A549 (cell line): ENCODE data around the gene NKTR. TPM values are rescaled to one million over a fixed set of nuclear protein-coding genes. Genes with fewer than 3 reads are reported as not detected.

Experiments used
- ATAC-seq, 2 experiments: fragments of 200-7000 bp in 1 of 2; fragments of >200 bp in 1 of 2; cut with Nextera tagmentation in 1 of 2; cut with Tn5 transposase in 1 of 2; 3 replicates each; pipeline versions ENCODE4 v1.8.0 to v1.9.1; 2018 to 2020; ENCODE audit warnings: mild to moderate bottlenecking in 1 of 2, moderate library complexity in 1 of 2
- CTCF ChIA-PET: fragments of 300-600 bp; sonication (Branson Sonifier 250); formaldehyde crosslinking; extraction: SDS; loops from one replicate; lab custom pipeline; 2021; ENCODE audit warnings: antibody characterized with exemption, inconsistent platforms; lab: Yijun Ruan, JAX
- POLR2A ChIA-PET: fragments of 350-600 bp; formaldehyde crosslinking; extraction: SDS; loops from one replicate; lab custom pipeline; 2021; ENCODE audit warnings: antibody characterized with exemption, inconsistent platforms; lab: Yijun Ruan, JAX
- DNase-seq, 2 experiments: peaks; one replicate each; pipeline versions ENCODE4 v3.0.0 to v3.0.0-alpha.2; 2011 to 2016; ENCODE audit warnings: low read depth in 1 of 2, low spot score in 1 of 2
- FAIRE-seq: peaks from 2 replicates; lab custom pipeline; 2011; peaks lifted over from hg19 to GRCh38; lab: Jason Lieb, UNC
- H3K27ac ChIP-seq, 2 experiments: fragments of >200 bp; sonication (Bioruptor Twin); formaldehyde crosslinking; 3 replicates each; pipeline ENCODE4 v1.5.1; 2016 to 2017
- H3K4me1 ChIP-seq: fragments of >200 bp; sonication (Bioruptor Twin); formaldehyde crosslinking; 3 replicates; pipeline ENCODE4 v1.6.1; 2016
- H3K4me2 ChIP-seq: fragments of >200 bp; sonication (Bioruptor Twin); formaldehyde crosslinking; 3 replicates; pipeline ENCODE4 v1.6.1; 2016
- H3K4me3 ChIP-seq: fragments of >200 bp; sonication (Bioruptor Twin); formaldehyde crosslinking; 3 replicates; pipeline ENCODE4 v1.5.1; 2016
- H3K9me3 ChIP-seq: fragments of >200 bp; sonication (Bioruptor Twin); formaldehyde crosslinking; 3 replicates; pipeline ENCODE4 v1.6.1; 2016
- CBX8 ChIP-seq: fragments of 200-600 bp; sonication (generic); IDR thresholded peaks from 2 replicates; pipeline ENCODE4 v1.6.1; 2016
- CHD2 ChIP-seq: fragments of 150-350 bp; IDR thresholded peaks from 2 replicates; pipeline ENCODE4 v1.6.1; 2014; ENCODE audit warnings: low read length; ENCODE audit not compliant: partially characterized antibody
- CHD4 ChIP-seq: fragments of 200-600 bp; sonication (generic); IDR thresholded peaks from 2 replicates; pipeline ENCODE4 v1.6.1; 2016; ENCODE audit warnings: antibody characterized with exemption, mild to moderate bottlenecking, borderline replicate concordance
- CTCF ChIP-seq: fragments of >200 bp; sonication (Bioruptor Twin); formaldehyde crosslinking; IDR thresholded peaks from 3 replicates; pipeline ENCODE4 v1.5.1; 2016
- E2F6 ChIP-seq: IDR thresholded peaks from 2 replicates; pipeline ENCODE4 v1.6.1; 2012; ENCODE audit warnings: low read depth, borderline replicate concordance
- EHF ChIP-seq: fragments of 250-450 bp; sonication (Bioruptor Pico); IDR thresholded peaks from 2 replicates; pipeline ENCODE4 v1.5.0; 2020; ENCODE audit warnings: mild to moderate bottlenecking
- EP300 ChIP-seq, 2 experiments: fragments of >200 bp; sonication (Bioruptor Twin); formaldehyde crosslinking; IDR thresholded peaks; 2 replicates in 1 of 2; 3 replicates in 1 of 2; pipeline ENCODE4 v1.6.1; 2016 to 2017
- FOSL2 ChIP-seq, 2 experiments: fragments of 450-650 bp in 1 of 2; fragments of >200 bp in 1 of 2; sonication (Bioruptor Twin) in 1 of 2; formaldehyde crosslinking; IDR thresholded peaks; 2 replicates each; pipeline versions ENCODE4 v1.5.0 to v1.6.1; 2016 to 2020; ENCODE audit warnings: mild to moderate bottlenecking in 1 of 2, moderate library complexity in 1 of 2
- HDAC2 ChIP-seq: fragments of 200-600 bp; sonication (generic); IDR thresholded peaks from 2 replicates; pipeline ENCODE4 v1.6.1; 2016
- HMGXB4 ChIP-seq: fragments of 250-450 bp; sonication (Bioruptor Pico); IDR thresholded peaks from 2 replicates; pipeline ENCODE4 v1.5.0; 2021; ENCODE audit warnings: mild to moderate bottlenecking, moderate library complexity, borderline replicate concordance
- JUN ChIP-seq, 2 experiments: fragments of >200 bp; sonication (Bioruptor Twin); formaldehyde crosslinking; IDR thresholded peaks; 2 replicates in 1 of 2; 3 replicates in 1 of 2; pipeline ENCODE4 v1.6.1; 2016 to 2017
- JUNB ChIP-seq: fragments of >200 bp; sonication (Bioruptor Twin); formaldehyde crosslinking; IDR thresholded peaks from 2 replicates; pipeline ENCODE4 v1.6.1; 2016
- MAZ ChIP-seq: fragments of 150-350 bp; IDR thresholded peaks from 2 replicates; pipeline ENCODE4 v1.6.1; 2014; ENCODE audit warnings: antibody characterized with exemption, low read depth, low read length, borderline replicate concordance
- MYC ChIP-seq: IDR thresholded peaks from 2 replicates; pipeline ENCODE4 v1.6.1; 2012; ENCODE audit warnings: mild to moderate bottlenecking, inconsistent platforms, low read length, improper control_type of control experiment, borderline replicate concordance
- NPAS2 ChIP-seq: fragments of 250-450 bp; sonication (Bioruptor Pico); IDR thresholded peaks from 2 replicates; pipeline ENCODE4 v1.8.0; 2022; ENCODE audit warnings: mild to moderate bottlenecking, moderate library complexity, borderline replicate concordance
- PBX3 ChIP-seq: IDR thresholded peaks from 2 replicates; pipeline ENCODE4 v1.6.1; 2012
- POLR2AphosphoS2 ChIP-seq: conservative IDR thresholded peaks from 2 replicates; pipeline ENCODE4 v1.6.1; 2012; ENCODE audit warnings: low read length, improper control_type of control experiment, inconsistent platforms
- RAD21 ChIP-seq, 2 experiments: fragments of >200 bp in 1 of 2; sonication (Bioruptor Twin) in 1 of 2; formaldehyde crosslinking in 1 of 2; IDR thresholded peaks in 1 of 2; conservative IDR thresholded peaks in 1 of 2; 2 replicates in 1 of 2; 3 replicates in 1 of 2; pipeline ENCODE4 v1.6.1; 2012 to 2018; ENCODE audit warnings: inconsistent platforms in 1 of 2
- RNF2 ChIP-seq: fragments of 200-600 bp; sonication (generic); IDR thresholded peaks from 2 replicates; pipeline ENCODE4 v1.6.1; 2016; ENCODE audit warnings: low read depth, mild to moderate bottlenecking, antibody characterized with exemption, moderate library complexity, borderline replicate concordance
- SMC3 ChIP-seq: fragments of >200 bp; sonication (Bioruptor Twin); formaldehyde crosslinking; IDR thresholded peaks from 3 replicates; pipeline ENCODE4 v1.6.1; 2018; ENCODE audit warnings: inconsistent platforms
- TP53 ChIP-seq: fragments of 250-450 bp; sonication (Bioruptor Pico); IDR thresholded peaks from 2 replicates; pipeline ENCODE4 v1.5.0; 2021; ENCODE audit warnings: mild to moderate bottlenecking, moderate library complexity
- ZC3H11A ChIP-seq: fragments of 450-650 bp; IDR thresholded peaks from 2 replicates; pipeline ENCODE4 v1.6.1; 2014; ENCODE audit warnings: antibody characterized with exemption, mild to moderate bottlenecking
- ZFP36 ChIP-seq: fragments of 450-650 bp; IDR thresholded peaks from 2 replicates; pipeline ENCODE4 v1.6.1; 2014; ENCODE audit warnings: borderline replicate concordance; ENCODE audit not compliant: partially characterized antibody
- ZSCAN20 ChIP-seq: fragments of 250-450 bp; sonication (Bioruptor Pico); IDR thresholded peaks from 2 replicates; pipeline ENCODE4 v1.8.0; 2022; ENCODE audit warnings: mild to moderate bottlenecking, moderate library complexity
- WGBS: methylation state at CpG from one replicate; pipeline ENCODE4 v1.1.6; 2017; ENCODE audit errors: missing lambda C conversion rate; 5-methylcytosine and 5-hydroxymethylcytosine counted together
- polyA plus RNA-seq, 4 experiments: library from polyadenylated mRNA; depleted of rRNA in 3 of 4; stranded (reverse); fragments of >200 nt; fragmentation: RNase III in 1 of 4; extraction: RNeasy Plus Mini Kit Qiagen cat#74134 plus additional on column Dnase treatment in 1 of 4; gene quantifications; 2 replicates in 3 of 4; 3 replicates in 1 of 4; pipeline ENCODE4 v1.2.3, GENCODE V29; 2011 to 2017
- TF ChIP-seq, protein P1 (sequence below): fragments of >200 bp; sonication (Bioruptor Twin); formaldehyde crosslinking; IDR thresholded peaks from 2 replicates; pipeline ENCODE4 v1.6.1; 2016
- TF ChIP-seq, protein P2 (sequence below): IDR thresholded peaks from 2 replicates; pipeline ENCODE4 v1.6.1; 2012

Gene NKTR
- polyA plus RNA-seq, 2 of the 4 experiments (the other 2 are of a cell fraction) = 16.2 to 49.3 TPM

- FAIRE-seq = no peak
- ChIA-PET CTCF (interaction anchor here (0.6 to 1.7 kb wide), 2 partner anchors 52 to 1308 kb away, joined by 3 to 5 read pairs; no protein-coding TSS in a partner anchor), POLR2A (no interaction called here)
Observed at GRCh38 chr3:42692667-42693529, 92.4 kb downstream of the NKTR start.

GRCh38 chr3:42693530-42693930 is 93.0 kb downstream of the NKTR start:
- Histone ChIP-seq H3K4me2 (no peak overlapping the region), H3K4me1 (no peaks in the 10 kb centered on the region), H3K27ac (no peak overlapping the region), H3K4me3 (no peak overlapping the region), H3K9me3 (no peaks in the 10 kb centered on the region)
- TF ChIP-seq EP300 (IDR thresholded peaks at IDR 0.05) = no peak
- TF ChIP-seq E2F6 = no peak
- TF ChIP-seq, protein P1, sequence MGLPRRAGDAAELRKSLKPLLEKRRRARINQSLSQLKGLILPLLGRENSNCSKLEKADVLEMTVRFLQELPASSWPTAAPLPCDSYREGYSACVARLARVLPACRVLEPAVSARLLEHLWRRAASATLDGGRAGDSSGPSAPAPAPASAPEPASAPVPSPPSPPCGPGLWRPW = no peak
- TF ChIP-seq ZSCAN20 = no peak
- TF ChIP-seq CTCF = no peak
- no peak for TF ChIP-seq HMGXB4
- TF ChIP-seq RAD21 (conservative IDR thresholded peaks at IDR 0.05 in 1 of 2, IDR thresholded peaks at IDR 0.05 in 1 of 2) = no peak
- TF ChIP-seq PBX3 = no peak
- no peak for TF ChIP-seq RNF2
- no peak for TF ChIP-seq MYC
- TF ChIP-seq NPAS2 (CRISPR knock-in tag) = no peak
- TF ChIP-seq CHD2 = no peak
- TF ChIP-seq POLR2AphosphoS2 = no peak
- TF ChIP-seq JUN (IDR thresholded peaks at IDR 0.05) = no peak
- no peak for TF ChIP-seq SMC3
- no peak for TF ChIP-seq ZFP36
- no peak for FAIRE-seq
- ChIA-PET CTCF (interaction anchor here (1.7 kb wide), 1 partner anchor 51 kb away, joined by 5 read pairs; no protein-coding TSS in a partner anchor), POLR2A (no interaction called here)
- WGBS = 32% methylated on average over 4 of the region's 4 CpGs
- DNase-seq = no peak
- no peak for ATAC-seq

More at GRCh38 chr3:42692667-42693529, 92.4 kb downstream of the NKTR start:
- no peaks in the 10 kb centered on the region for H3K9me3 ChIP-seq
- no peak overlapping the region for H3K4me3 ChIP-seq
- TF ChIP-seq HDAC2 = no peak
- no peak for TF ChIP-seq JUNB
- TF ChIP-seq RAD21 (conservative IDR thresholded peaks at IDR 0.05 in 1 of 2, IDR thresholded peaks at IDR 0.05 in 1 of 2) = no peak
- no peak for TF ChIP-seq EHF (CRISPR knock-in tag)
- TF ChIP-seq CBX8 = no peak
- TF ChIP-seq FOSL2 (IDR thresholded peaks at IDR 0.05) = no peak
- no peak for TF ChIP-seq FOSL2 (CRISPR knock-in tag; IDR thresholded peaks at IDR 0.05)
- TF ChIP-seq, protein P2, sequence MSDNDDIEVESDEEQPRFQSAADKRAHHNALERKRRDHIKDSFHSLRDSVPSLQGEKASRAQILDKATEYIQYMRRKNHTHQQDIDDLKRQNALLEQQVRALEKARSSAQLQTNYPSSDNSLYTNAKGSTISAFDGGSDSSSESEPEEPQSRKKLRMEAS = no peak
- TF ChIP-seq TP53 (CRISPR knock-in tag) = no peak
- no peak for TF ChIP-seq CTCF
- TF ChIP-seq MAZ = no peak
- TF ChIP-seq ZC3H11A = no peak
- TF ChIP-seq CHD4 = no peak
- H3K27ac ChIP-seq = no peak overlapping the region
- no peak overlapping the region for H3K4me2 ChIP-seq
- WGBS = 58% methylated on average over 11 of the region's 17 CpGs
- ATAC-seq = no peak
- DNase-seq = no peak
- no peaks in the 10 kb centered on the region for H3K4me1 ChIP-seq
